SHP77 (cell line): ENCODE data around the gene C3orf49.

ENCODE experiments used
- DNase-seq, 2 experiments: peaks; one replicate each; lab custom pipeline; 2025; lab: John Stamatoyannopoulos, UW

C3orf49 gene, protein sequence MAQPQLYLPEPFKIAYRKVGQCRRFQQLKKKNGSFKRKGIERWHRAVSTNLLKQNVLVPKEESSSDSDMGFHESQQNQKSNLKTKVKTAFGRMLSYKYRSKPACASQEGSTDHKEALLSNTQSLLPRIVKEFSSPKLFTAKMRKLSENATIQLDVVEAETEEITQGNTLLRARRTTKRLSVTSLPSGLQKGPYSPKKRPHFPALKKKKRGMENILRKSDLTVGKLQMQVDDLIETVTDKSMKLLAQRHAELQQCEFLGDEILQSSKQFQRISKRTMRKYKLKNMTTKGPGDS

DNA sequence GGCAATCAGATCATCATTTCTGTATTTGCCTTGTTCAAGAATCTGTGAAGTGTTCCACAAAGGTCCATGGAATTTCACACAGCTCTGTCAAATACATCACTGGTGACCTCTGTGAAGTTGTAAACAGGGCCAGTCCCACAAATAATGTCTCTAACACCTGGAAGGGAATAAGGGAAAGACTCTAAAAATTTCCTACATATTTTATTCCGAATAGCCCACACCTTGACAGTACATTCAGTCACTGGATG, at the start of gene C3orf49:
TSS of gene C3orf49 (plus strand) at position 149 of the 248 bp plus-strand sequence. CDS start 173 bp downstream, outside the sequence.
- DNase-seq, result no peak

DNA sequence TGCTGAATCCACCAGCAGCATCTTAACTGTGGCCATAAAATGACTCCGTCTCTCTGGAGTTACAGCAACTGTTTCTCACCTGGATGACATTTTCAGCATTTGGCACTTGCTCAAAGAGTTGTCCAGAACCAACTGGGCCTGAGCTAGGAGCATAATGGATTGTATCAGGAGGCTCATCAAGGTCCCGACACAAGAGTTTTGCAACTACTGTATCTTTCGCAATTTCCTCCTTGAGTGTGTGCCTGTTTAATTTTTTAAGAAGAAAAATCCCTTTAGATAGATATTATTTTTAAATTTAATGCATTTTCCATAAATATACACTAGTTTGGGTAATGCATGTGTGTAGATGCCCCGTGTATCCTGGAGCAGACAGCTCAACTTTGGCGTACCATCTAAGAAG, 44.3 kb upstream of the C3orf49 start:
- DNase-seq, result no peak

DNA sequence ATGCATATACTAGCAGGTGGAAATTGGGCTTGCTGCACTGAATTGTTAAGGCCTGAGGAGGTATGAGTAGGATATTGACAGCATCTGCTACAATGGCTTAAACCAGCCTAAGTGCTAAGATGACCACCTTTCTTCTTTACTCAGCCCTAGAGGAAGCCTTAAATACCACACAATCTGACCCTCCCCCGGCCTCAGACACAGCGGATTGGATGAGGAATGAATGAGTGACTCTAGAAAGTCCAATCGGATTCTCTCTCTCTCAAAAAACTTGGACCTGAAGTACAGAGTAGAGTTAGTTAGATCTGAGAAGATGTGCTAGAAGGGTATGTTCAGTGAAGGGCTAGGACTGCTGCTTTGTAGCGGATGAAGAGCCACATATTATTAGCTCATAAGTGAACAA, 39.9 kb upstream of the C3orf49 start:
- DNase-seq, result no peak

DNA sequence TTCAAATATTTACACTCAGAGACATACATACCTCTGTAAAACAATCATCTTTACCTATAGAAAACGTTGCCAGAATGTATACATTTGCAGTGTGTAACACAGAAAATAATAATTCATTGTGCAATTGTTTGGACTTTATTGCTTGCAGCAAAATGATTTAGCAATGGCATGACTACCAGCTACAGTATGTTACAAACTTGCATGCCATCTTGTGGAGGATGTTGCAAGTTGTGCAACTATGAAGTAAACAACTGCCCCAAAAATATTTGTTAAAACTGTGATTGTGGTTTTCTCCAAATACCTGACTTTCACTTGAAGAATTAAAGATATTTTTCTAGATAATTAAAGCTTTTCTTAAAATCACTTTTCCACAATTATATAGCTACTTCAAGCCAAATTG, 27.1 kb upstream of the C3orf49 start:
- no peak for DNase-seq

DNA sequence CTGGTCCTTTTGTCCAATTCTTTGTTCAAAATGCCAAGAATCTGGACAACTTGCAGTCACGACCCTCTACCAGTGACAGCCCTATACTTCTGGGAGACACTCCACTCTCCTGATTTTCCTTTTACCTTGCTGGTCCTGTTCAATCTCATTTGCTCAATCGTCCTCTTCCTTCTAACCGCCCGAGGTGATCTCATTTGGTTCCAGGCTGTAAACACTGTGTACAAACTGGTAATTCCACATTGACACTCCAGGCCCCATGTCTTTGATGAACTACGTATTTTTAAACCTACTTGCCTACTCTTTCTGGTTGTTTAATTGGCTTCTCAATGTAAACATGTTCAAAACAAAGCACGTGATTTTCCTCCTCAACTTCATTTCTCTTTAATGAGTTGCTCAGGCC, 23.7 kb upstream of the C3orf49 start:
- DNase-seq, result no peak

DNA sequence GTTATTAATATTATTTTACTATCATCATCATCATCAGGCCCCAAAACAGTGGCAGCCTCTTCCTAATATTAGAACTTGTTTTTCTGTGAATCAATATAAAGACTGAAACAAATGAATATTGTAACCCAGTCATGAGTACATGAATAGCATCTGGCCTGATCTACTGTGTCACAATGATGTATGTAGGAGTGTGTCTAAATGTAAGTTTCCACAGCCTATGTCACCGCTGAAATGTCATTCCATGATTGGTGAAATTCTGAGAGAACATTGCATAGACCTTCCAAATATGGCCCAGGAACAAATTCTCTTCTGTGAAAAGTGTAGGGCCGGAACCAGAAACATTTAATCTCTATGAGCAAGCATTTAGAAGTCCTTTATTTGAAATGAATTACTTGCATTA, 20.6 kb upstream of the C3orf49 start:
- DNase-seq, result no peak

DNA sequence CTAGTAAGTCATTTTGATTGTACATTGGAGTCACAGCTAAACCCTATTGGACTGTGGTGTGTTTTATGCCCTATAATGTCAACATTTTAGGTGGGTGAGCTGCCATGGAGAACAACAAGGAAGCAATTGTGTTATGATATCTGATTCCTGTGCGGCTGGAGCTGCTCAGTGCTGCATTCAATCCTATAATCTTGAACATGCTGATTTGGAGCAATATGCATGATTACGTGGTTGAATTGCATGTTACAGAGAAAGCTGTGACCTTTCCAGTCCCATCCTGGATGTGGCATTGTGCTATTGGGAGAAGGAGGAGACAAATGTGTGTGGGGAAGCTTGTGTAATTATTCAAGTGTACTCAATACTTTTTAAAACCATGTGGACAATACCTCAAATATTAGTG, 20.1 kb upstream of the C3orf49 start:
- DNase-seq, result no peak

DNA sequence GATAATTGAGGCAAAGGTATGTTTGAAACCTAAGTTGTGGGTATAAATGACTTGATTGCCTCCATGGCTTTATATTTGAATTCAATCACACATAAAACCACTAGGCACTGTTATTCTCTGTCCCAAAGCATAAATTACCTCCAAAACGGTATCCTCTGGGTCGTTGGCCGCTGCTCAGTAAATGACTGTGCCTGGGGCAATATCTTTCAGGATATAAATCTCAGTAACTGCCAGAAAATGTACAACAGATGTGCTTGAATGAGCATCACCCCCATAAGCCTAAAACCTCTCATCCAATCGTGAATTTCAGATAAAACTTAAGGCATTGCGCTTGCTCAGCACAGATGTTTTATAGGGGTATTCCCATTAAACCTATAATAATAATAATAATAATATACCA, 19.0 kb upstream of the C3orf49 start:
- DNase-seq, result no peak

DNA sequence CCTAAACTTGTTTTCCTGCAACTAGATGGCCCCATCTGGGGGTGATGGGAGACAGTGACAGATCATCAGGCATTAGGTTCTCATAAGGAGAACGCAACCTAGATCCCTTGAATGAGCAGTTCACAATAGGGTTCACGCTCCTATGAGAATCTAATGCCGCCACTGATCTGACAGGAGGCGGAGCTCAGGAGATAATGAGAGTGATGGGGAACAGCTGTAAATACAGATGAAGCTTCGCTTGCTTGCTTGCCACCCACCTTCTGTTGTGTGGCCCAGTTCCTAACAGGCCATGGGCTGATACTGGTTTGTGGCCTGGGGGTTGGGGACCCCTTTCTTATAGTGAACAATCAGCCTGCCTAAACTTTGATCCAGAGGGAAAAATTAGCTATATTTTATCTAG, 15.2 kb upstream of the C3orf49 start:
- no peak for DNase-seq

DNA sequence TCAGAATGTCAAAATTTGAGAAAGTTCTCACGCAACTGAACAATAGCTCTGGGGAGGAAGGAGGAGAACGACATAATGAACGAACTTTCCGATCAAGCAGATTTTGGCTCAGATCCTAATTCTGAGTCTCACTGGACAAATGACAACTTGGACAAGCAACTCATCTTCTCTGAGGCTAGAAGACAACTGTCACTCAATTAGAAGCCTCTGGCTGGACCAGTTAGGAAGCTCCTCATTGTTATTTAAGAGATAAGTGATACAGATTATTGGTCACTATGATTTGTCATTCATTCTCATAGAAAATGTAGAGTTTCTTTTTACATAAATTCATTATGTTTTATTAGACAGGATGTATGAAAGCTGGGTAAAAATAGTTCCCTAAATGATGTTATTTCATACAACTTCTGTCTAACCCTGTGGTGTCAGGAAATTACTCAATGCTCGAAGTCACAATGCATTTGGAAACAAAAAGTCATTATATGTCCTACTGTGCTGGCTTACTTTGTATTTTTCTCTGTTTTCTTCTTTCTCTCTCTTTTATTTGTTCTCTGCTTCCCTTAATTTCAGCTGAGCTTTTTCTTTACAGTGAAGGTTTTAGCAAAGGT, 11.0 kb upstream of the C3orf49 start:
- DNase-seq, result no peak

DNA sequence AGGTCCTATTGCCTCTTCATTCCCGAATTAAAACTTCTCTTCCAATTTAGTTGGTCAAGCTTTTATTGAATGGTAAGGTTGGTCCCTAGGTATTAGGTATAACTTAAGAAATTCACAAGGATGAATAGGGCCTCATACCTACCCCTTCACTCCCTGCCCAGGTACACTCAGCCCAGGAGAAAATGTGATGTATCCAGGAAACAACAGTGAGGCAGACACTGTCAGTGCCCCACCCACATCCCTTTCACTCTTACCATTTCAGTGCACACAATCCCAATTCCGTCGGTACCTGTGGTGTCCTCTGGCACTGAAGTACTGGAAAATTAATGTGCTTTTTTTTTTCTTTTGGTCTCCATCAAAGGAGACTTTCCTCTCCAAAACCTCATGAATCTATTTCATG, 10.5 kb upstream of the C3orf49 start:
- DNase-seq, result no peak

DNA sequence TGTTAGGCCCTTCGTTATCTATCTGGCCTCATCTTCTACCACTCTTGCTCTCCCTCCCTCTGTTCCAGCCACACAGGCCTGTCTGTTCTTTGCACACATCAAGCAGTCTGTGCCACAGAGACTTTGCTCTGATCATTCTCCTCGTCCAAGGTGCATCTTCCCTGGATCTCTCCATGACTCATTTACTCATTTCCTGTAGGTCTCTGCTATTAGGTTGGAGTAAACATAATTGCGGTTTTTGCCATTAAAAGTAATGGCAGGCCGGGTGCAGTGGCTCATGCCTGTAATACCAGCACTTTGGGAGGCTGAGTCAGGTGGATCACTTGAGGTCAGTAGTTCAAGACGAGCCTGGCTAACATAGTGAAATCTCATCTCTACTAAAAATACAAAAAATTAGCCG, 9.5 kb upstream of the C3orf49 start:
- no peak for DNase-seq

DNA sequence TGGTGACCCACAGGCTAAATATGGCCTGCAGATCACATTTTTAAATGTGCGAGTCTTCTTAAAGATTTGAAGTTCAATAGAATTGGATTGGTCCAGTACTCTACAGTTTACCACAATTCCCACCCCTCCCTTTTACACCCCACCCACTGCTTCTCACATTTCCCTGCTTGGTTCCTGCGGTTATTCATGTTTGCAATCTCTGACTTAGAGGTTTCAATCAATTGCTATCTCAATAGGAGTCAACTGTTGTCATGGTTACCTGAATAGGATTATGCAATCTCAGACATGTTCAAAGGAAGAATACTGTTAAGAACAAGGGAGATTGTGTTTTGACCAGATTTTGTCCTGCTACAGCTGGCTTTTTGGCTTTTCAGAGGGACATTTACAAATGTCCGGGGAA, 4.9 kb upstream of the C3orf49 start:
- DNase-seq, result no peak

DNA sequence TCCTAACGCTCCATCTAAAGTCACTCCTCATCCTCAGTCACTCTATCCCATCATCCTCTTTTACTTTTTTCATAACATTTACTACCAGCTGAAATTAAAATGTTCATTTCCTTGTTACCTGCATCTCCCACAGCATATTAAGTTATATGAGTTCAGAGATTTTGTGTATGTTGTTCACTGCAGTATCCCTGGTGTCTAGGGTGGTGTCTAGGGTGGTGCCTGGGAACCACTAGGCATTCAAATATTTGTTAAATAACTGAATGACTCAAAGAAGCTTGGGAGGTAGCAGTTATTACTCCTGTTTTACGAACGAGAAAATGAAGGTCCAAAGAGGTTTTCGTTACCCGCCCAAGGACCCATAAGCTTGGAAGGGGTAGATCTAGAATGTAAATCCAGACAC, 1.9 kb upstream of the C3orf49 start:
- DNase-seq, result no peak

DNA sequence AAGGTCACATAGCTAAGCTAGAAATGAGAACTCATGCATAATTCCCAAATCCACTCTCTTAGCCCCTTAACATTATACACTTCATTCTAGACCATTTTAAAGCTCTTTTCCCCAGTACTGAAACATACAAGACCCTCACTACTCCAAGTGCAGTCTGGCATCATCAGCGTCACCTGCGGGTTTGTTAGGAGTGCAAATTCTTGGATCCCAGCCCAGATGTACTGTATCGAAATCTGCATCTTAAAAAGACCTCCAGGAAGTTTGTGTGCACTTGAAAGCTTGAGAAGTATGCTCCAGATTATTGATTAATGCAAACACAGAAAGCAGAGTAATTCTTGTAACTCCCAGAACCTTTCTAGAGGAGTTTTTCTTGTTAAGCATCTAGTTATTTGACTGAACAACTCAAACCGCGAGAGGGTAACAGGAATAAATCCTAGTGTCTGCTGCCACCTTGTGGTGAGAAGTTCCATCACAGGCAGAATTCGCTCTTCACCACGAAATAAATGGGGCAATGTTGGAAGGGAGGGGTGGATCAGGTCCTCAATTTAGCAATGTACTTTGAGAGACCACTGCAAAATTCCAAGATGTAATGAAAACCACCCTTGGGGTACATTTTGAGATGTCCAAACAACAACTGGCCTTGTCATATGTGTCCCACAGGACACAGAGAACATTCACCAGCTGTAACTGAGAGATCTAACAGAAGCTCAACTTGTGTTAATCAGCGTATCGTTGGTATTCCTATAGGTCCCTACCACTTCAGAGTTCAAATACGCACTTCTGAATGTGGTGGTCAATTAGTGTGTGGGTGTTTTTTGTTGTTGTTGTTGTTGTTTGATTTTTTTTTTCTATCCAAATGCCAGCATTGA, 583 bp upstream of the C3orf49 start:
- peak; percentile 42 to 69 for DNase-seq

DNA sequence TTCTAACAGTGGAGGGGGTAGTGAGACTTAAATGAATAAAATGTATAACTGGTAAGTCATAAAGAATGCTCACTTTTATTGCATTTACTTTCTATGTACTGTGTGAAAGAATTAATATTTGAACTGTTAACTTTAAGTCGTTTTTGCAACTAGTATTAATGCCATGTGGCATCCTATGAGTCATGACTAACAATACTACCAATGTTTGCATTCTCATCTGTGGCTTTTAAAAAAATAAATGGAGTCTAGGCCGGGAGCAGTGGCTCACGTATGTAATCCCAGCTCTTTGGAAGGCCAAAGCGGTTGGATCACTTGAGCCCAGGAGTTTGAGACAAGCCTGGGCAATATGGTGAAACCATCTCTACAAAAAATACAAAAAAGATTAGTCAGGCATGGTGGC, 5.2 kb downstream of the C3orf49 start:
- no peak for DNase-seq

DNA sequence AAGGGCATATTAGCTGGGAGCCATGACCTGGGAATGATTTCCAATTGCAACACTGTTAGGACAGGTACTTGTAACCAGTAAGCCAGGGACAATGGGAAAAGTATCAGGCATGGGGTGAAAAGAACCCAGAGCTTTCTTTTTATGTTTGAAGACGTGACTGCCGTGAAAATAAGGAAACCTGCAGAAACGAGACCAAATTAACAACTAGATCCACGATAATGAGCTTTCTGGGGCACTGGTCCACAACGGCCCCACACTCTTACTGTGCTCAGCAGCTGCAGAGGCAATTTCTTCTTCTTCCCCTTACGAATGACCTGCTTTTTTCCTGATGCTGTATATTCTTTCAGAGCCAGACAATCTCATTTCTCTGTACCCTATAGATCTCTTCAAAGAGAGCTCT, 11.4 kb downstream of the C3orf49 start:
- no peak for DNase-seq

DNA sequence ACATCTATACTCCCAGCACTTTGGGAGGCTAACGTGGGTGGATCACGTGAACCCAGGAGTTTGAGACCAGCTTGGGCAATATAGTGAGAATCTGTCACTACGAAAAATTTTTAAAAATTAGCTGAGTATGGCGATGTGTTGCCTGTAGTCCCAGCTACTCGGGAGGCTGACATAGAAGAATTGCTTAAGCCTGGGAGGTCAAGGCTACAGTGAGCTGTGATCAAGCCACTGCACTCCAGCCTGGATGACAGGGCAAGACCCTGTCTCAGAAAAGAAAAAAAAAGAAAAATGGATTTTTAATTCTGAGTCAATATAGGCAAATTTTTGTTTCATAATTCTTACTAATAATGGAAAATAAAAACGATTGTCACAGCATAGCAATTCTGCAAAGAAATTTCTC, 13.3 kb downstream of the C3orf49 start:
- no peak for DNase-seq

DNA sequence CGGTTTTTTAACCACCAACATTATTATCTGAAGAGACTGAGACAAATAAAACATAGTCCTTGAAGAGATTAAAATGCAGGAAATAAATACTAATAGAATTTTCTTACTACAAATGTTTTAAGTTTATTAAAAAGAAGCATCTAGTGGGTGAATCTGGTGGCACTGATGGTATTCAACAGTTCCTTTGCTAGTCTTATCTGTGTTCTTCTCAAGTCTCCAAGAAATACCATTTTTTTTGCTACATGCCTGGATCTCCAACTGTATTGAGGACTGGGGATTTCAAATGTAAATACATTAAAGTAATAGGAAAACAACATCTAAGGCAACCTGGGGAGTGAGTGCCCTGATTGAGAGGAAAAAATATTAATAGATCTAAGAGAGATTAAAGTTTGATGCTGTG, 22.6 kb downstream of the C3orf49 start:
- DNase-seq, result no peak

DNA sequence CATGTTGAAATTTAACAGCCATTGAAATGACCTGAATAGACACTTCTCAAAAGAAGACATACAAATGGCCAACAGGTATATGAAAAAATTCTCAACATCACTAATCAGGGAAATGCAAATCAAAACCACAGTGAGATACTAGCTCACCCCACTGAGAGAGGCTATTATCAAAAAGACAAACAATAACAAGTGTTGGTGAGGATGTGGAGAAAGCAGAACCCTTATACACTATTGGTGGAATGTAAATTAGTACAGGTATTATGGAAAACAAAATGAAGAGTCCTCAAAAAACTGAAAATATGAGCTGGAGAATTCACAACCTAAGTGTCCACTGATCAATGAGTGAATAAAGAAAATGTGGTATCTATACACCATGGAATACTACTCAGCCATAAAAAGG, 23.0 kb downstream of the C3orf49 start:
- no peak for DNase-seq

DNA sequence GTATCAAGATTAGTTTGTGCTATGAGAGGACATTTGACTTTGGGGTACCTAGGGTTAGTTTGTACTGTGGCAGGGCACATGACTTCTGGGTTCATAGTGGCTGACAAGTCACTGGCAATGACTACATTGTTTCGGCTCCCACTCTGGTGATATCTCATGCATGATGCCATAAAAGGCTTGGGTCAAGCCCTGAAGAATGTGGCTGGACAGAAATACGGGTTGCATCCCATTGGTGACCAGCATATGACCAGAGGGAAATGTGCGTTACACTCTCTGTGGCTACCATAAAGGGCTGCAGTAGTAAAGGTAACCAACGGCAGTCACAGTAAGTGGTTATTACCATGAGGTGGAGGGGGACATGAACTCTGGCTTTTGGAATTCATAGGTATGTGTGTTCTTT, 26.1 kb downstream of the C3orf49 start:
- DNase-seq, result no peak

DNA sequence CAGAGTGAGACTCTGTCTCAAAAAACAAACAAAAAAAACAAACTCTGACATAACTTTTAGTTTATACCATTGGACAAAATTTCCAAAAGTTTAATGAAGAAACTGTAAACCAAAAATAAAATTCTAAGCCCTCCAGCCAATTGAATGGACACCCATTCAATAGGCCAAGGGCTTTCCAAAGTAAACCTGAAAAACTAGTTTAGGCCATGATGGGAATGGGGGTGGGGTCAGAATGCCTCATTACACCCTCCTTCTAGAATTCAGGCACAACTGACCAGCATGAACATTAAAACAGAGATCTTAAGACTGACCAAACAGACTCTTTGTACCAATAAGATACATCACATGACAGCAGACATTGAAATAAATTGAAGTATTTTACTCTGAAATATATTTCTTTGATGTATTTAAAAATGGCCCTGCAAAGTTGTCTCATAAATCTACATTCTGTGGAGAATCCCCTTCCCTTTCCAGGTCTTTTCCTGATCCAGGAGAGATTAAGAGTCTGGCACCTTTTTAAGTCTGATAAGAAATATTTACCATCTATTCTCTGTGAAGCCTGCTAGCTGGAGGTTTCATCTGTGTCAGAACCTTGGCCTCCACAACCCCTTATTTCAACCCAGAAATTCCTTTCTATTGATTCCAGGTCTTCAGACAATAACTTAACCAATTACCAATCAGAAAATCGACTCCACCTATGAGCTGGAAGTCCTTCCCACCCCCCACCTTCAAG, 28.8 kb downstream of the C3orf49 start:
- no peak for DNase-seq

DNA sequence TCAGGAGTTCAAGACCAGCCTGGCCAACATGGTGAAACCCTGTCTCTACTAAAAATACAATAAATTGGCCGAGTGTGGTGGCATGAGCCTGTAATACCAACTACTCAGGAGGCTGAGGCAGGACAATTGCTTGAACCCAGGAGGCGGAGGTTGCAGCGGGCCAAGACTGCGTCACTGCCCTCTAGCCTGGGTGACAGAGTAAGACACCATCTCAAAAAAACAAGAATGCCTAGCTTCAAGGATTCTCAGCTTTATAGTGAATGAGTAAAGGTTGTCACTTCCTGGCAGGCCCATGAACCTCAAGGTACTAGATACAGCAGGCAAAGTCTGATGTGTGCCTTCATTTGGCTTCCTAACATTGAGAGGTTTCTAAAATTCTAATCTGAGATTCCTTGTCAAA, 30.1 kb downstream of the C3orf49 start:
- DNase-seq, result no peak
